Measurements from ENCODE around the gene GDF9.
A peak's percentile ranks its signal among the peaks of the same experiment; 100 is the strongest.

Gene GDF9

DNA sequence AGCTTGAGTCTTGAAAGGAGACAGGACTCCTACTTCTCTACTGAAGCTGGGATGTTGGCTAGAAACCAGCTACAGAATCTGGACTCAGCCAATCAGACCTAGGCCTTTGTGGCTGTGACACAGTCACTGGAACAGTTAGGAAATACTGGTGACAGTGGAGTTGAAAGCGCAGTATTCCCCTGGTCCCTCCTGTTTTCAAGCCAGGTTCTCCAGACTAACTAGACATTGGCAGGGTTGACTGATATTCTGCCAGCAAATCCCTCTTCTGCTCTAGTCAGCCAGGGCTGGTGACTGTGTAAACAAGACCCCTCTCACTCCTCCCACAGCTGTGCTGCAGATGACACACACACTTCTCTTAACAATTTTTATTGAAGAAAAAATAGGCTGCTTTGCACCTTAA lies 44.5 kb downstream of the GDF9 start:
- no peak overlapping the region for H3K4me3 ChIP-seq (ENCODE audit: low read depth, low read length)
- TF ChIP-seq, protein P1, sequence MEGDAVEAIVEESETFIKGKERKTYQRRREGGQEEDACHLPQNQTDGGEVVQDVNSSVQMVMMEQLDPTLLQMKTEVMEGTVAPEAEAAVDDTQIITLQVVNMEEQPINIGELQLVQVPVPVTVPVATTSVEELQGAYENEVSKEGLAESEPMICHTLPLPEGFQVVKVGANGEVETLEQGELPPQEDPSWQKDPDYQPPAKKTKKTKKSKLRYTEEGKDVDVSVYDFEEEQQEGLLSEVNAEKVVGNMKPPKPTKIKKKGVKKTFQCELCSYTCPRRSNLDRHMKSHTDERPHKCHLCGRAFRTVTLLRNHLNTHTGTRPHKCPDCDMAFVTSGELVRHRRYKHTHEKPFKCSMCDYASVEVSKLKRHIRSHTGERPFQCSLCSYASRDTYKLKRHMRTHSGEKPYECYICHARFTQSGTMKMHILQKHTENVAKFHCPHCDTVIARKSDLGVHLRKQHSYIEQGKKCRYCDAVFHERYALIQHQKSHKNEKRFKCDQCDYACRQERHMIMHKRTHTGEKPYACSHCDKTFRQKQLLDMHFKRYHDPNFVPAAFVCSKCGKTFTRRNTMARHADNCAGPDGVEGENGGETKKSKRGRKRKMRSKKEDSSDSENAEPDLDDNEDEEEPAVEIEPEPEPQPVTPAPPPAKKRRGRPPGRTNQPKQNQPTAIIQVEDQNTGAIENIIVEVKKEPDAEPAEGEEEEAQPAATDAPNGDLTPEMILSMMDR (IDR thresholded peaks at IDR 0.05; ENCODE audit: control insufficient read depth, extremely low read depth, insufficient read depth) = no peak
- no peak for DNase-seq (ENCODE audit: low read depth)

DNA sequence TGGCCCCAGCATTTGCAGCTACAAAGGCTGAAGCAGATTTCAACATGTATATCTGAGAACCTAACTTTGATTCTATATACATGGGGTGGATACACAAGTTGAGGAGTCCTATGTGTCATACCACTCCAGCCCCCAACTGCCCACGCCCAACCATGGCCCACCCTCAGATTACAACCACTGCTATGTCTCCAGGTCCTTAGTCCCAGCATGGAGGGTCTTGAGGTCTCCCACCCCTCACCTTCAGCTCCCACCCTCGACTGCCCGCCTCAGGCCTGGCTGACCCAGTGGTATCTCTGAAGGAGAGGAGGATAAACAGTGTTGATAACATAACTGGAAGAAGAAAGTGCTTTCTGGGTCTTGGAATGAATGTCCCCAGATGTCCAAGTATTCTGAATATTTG lies 44.9 kb downstream of the GDF9 start:
- DNase-seq (ENCODE audit: low read depth) = no peak
- H3K4me3 ChIP-seq (ENCODE audit: low read depth, low read length) = no peak overlapping the region
- TF ChIP-seq, protein P1 (IDR thresholded peaks at IDR 0.05; ENCODE audit: control insufficient read depth, extremely low read depth, insufficient read depth) = no peak

DNA sequence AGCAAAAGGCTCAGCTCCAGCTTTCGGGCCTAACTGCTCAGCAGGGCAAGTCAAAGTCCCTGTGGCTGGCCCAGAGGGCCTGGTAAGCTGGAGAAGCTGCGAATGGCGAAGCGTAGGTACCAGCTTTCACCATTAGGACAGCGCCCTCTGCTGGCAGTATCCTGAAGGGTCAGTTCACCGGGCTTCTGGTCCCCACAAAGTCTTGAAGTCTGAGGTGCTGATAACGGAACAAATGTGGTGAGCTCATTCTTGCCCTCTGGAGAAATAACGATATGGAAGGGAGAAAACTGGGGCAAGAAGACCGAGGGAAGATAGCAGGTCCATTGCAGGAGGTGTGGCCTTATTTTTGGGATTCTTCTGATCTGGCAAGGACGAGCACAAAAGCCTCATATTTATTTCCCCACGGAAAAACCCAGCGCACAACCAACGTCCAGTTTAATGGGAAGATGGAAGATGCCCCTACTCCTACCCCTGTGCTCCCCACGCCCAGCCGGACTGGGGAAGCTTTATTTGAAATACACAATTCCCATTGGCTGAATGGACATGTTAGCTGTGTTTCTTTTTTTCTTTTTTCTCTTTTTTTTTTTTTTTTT lies 46.0 kb downstream of the GDF9 start:
- no peak for DNase-seq (ENCODE audit: low read depth)
- TF ChIP-seq, protein P1 (IDR thresholded peaks at IDR 0.05; ENCODE audit: control insufficient read depth, extremely low read depth, insufficient read depth) = peak; percentile 84
- no peak overlapping the region for H3K4me3 ChIP-seq (ENCODE audit: low read depth, low read length)

DNA sequence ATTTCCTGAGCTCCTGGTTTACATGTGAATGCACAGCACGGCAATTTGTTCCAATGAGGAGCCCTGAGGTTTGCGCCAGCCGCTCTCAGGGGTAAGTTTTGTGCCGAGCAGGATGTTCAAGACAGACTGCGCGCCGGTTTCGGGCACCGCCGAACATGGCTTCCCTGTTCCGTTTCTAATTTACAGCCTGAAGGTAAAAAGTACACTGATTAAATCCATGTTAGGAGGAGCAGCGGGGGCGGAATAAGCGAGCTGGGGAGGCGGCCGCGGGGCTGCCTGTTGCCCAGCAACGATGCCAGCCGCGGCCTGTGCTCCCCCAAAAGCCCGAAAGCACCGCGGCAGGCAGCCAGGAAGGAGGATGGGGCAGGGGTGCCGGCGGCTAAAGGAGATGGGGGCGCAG lies 46.8 kb downstream of the GDF9 start:
- TF ChIP-seq, protein P1 (IDR thresholded peaks at IDR 0.05; ENCODE audit: control insufficient read depth, extremely low read depth, insufficient read depth) = no peak
- H3K4me3 ChIP-seq (ENCODE audit: low read depth, low read length) = no peak overlapping the region

DNA sequence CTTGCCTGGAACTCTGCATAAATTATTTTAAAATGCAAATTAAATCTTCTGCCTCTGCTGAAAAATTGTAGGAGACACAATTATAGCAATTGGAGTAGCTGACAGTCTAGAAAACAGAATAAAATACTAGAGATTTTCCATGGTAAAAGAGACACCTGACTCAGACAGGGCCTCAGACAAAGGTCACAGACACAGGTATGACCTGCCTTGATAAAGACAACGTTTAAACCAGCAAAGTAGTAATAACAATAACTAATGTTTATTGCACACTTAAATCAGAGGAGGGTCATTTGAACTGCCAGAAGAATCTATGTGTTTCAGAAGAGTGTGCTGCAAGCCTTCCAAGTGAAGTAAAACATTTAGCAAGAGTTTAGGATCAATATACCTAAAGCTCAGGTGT lies 49.3 kb downstream of the GDF9 start:
- no peak for DNase-seq (ENCODE audit: low read depth)
- no peak overlapping the region for H3K4me3 ChIP-seq (ENCODE audit: low read depth, low read length)
- TF ChIP-seq, protein P1 (IDR thresholded peaks at IDR 0.05; ENCODE audit: control insufficient read depth, extremely low read depth, insufficient read depth) = no peak

More for the DNA sequence above, 46.8 kb downstream of the GDF9 start:
- DNase-seq (ENCODE audit: low read depth) = no peak

DNA sequence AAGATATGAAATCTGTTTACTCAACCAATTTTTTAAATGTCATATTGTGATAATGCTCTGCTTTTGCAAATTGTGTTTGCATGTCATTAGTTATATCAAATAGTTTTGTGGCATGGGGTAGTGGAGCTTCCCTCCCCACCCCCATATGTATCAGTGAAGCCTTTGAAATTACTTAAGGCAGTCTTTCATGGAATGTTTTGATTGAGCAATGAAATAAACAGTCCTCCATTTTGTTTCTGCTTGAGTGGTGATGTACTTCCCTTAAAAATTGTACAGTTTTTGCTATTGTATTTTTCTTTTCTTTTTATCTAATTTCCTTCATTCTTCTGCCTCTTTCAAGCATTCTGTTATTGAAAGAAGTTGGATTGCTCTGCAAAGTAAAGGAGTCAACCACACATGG lies 49.7 kb downstream of the GDF9 start:
- TF ChIP-seq, protein P1 (IDR thresholded peaks at IDR 0.05; ENCODE audit: control insufficient read depth, extremely low read depth, insufficient read depth) = no peak
- no peak overlapping the region for H3K4me3 ChIP-seq (ENCODE audit: low read depth, low read length)
- no peak for DNase-seq (ENCODE audit: low read depth)

DNA sequence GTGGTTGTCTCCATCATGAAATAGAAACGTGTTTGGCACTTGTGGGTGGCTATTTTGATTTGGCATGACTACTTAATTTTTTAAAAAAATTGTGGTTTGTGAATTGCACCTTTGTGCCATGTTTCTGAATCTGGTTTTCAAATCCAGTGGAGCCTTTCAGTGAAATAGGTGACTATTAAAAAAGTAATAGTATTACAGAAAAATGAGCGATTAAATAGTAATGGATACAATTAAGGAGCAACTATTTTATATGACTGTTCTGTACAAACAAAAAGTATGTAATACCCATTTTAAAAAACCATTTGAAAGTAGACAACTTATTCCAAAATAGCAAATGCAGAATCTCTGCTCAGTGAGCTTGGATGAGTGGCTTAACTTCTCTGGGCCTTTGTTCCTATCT lies 50.2 kb downstream of the GDF9 start:
- no peak for DNase-seq (ENCODE audit: low read depth)
- no peak overlapping the region for H3K4me3 ChIP-seq (ENCODE audit: low read depth, low read length)
- TF ChIP-seq, protein P1 (IDR thresholded peaks at IDR 0.05; ENCODE audit: control insufficient read depth, extremely low read depth, insufficient read depth) = no peak

Measured in LNCaP clone FGC (cell line).